H1 (cell line): ENCODE data around the gene SLC6A8. TPM values are rescaled to one million over a fixed set of nuclear protein-coding genes. Genes with fewer than 3 reads are reported as not detected.
A peak's percentile ranks its signal among the peaks of the same experiment; 100 is the strongest.

Source experiments
- EP300 ChIP-seq, 2 experiments: IDR thresholded peaks; 1 replicate in 1 of 2; 2 replicates in 1 of 2; pipeline ENCODE4 v1.6.1; 2011 to 2012; ENCODE audit warnings: low read depth in 2 of 2, low read length in 2 of 2, mild to moderate bottlenecking in 2 of 2, borderline replicate concordance in 1 of 2, inconsistent platforms in 1 of 2, moderate library complexity in 1 of 2
- EZH2 ChIP-seq: fragments of 200-600 bp; sonication (generic); IDR thresholded peaks from 2 replicates; pipeline ENCODE4 v1.7.1; 2012; ENCODE audit warnings: low read depth, mild to moderate bottlenecking, moderate library complexity, low read length, inconsistent platforms; ENCODE audit not compliant: severe bottlenecking
- HDAC6 ChIP-seq: IDR thresholded peaks from one replicate; pipeline ENCODE4 v1.7.1; 2012; ENCODE audit warnings: low read depth, mild to moderate bottlenecking, inconsistent platforms, low read length, moderate library complexity
- JUN ChIP-seq: IDR thresholded peaks from 2 replicates; pipeline ENCODE4 v1.6.1; 2011; ENCODE audit warnings: low read depth, mild to moderate bottlenecking, improper control_type of control experiment, low read length
- NRF1 ChIP-seq: IDR thresholded peaks from 2 replicates; pipeline ENCODE4 v1.6.1; 2011; ENCODE audit warnings: mild to moderate bottlenecking, low read depth, low read length, improper control_type of control experiment
- RXRA ChIP-seq: IDR thresholded peaks from 2 replicates; pipeline ENCODE4 v1.6.1; 2011; ENCODE audit warnings: low read depth, mild to moderate bottlenecking, low read length, moderate library complexity; ENCODE audit not compliant: insufficient read depth
- SRF ChIP-seq: IDR thresholded peaks from 2 replicates; pipeline ENCODE4 v1.6.1; 2011; ENCODE audit warnings: mild to moderate bottlenecking, low read depth, low read length, moderate library complexity
- polyA plus RNA-seq, 7 experiments: library from polyadenylated mRNA; depleted of rRNA in 3 of 7; stranded (reverse) in 5 of 7; unstranded in 2 of 7; fragments of >200 nt in 5 of 7; fragments of 200-250 nt in 2 of 7; gene quantifications; 1 replicate in 5 of 7; 2 replicates in 1 of 7; 4 replicates in 1 of 7; pipeline versions ENCODE4 v1.2.1 to v1.2.3, GENCODE V29; 2011 to 2013; ENCODE audit warnings: missing spikeins in 2 of 7, mixed read lengths in 2 of 7
- total RNA-seq: library from RNA; stranded (reverse); fragmentation: NEBNext Ultra II Directional; extraction: Animal tissue kit (Norgen Biotek cat#: 25700); gene quantifications from 2 replicates; pipeline ENCODE4 v1.2.1, GENCODE V29; 2021
- TF ChIP-seq, protein P1 (sequence below): IDR thresholded peaks from 2 replicates; pipeline ENCODE4 v1.6.1; 2012; ENCODE audit warnings: inconsistent platforms
- TF ChIP-seq, protein P2 (sequence below), 3 experiments: IDR thresholded peaks; 1 replicate in 2 of 3; 2 replicates in 1 of 3; pipeline versions ENCODE4 v1.5.1 to v1.6.1; 2011; ENCODE audit warnings: low read length in 3 of 3, mild to moderate bottlenecking in 3 of 3, inconsistent platforms in 2 of 3, low read depth in 1 of 3, moderate library complexity in 1 of 3; ENCODE audit not compliant: insufficient read depth in 1 of 3; ENCODE audit errors: control extremely low read depth in 1 of 3

SLC6A8 gene
- total and polyA plus RNA-seq, 2 of the 8 experiments (the other 6 are each of a cell fraction or from before 2014, with no cell fraction given) = 87.7 to 94.7 TPM

DNA sequence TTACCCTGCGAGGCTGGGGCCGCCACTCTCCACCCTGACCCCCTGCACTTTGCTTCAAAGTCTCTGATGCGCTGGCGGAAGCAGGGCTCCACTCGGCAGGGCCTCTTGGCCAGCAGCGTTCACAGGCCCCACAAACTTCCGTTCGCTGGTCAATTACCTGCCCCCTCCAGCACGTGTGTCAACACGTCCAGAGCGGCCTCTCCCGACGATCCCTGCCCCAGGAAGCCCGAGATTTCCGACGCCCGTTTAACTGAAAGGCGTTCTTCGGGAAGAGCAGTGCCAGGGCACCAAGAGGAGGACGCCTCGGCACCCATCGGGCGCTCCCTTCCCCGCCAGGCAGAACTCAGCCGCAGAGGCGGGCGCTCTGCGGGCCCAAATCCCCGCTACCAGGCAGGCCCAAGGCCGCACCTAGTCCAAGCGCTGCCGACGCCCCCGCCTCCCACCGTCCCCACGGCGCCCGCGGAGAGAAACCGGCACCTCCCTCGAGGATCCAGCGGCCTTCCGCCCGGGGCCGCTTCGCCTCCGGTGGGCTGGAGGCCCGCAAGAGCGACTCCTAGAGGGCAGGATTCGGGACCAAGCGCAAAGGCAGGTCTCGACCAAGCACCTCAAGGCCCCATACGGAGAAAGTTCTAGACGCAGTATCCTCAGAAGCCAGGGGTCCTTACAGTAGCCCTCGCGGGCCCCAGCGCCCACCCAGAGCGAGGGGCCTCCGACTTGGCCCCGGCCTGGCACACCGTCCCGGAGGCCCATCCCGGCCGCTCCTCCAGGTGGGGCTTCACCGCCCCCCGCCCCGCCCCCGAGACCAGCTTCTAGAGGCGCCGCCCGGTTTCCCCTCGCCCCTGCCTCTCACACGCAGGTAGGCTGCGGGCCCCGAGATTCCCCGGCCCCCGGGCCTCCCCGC, 35.9 kb downstream of the SLC6A8 start (continued):
- TF ChIP-seq, protein P1, sequence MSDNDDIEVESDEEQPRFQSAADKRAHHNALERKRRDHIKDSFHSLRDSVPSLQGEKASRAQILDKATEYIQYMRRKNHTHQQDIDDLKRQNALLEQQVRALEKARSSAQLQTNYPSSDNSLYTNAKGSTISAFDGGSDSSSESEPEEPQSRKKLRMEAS = 0 out of 2 replicates have a peak, but pooled peaks have one; percentile 48
- TF ChIP-seq RXRA (no peak), NRF1 (no peak), JUN (no peak), EZH2 (no peak), SRF (no peak), HDAC6 (no peak), EP300 (IDR thresholded peaks at IDR 0.05; ENCODE audit: borderline replicate concordance in 1 of 2, low read depth in 2 of 2, low read length in 2 of 2) (no peak)
- TF ChIP-seq, protein P2, sequence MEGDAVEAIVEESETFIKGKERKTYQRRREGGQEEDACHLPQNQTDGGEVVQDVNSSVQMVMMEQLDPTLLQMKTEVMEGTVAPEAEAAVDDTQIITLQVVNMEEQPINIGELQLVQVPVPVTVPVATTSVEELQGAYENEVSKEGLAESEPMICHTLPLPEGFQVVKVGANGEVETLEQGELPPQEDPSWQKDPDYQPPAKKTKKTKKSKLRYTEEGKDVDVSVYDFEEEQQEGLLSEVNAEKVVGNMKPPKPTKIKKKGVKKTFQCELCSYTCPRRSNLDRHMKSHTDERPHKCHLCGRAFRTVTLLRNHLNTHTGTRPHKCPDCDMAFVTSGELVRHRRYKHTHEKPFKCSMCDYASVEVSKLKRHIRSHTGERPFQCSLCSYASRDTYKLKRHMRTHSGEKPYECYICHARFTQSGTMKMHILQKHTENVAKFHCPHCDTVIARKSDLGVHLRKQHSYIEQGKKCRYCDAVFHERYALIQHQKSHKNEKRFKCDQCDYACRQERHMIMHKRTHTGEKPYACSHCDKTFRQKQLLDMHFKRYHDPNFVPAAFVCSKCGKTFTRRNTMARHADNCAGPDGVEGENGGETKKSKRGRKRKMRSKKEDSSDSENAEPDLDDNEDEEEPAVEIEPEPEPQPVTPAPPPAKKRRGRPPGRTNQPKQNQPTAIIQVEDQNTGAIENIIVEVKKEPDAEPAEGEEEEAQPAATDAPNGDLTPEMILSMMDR (IDR thresholded peaks at IDR 0.05; ENCODE audit: control extremely low read depth in 1 of 3, insufficient read depth in 1 of 3, low read depth in 1 of 3, low read length in 3 of 3) = peak in 2 of 3 experiments; percentile 43 to 58; a peak in 3 of 4 replicates
